Measurements from ENCODE around the gene TRIB2. TPM values are rescaled to one million over a fixed set of nuclear protein-coding genes. Genes with fewer than 3 reads are reported as not detected.

Gene TRIB2
- 103 TPM for polyA plus RNA-seq (2013, experiment 1 of 4)
- 114 TPM for polyA plus RNA-seq (2013, experiment 2 of 4)
- polyA plus RNA-seq (2013, experiment 3 of 4), result 95.1 TPM
- 105 TPM for polyA plus RNA-seq (2013, experiment 4 of 4)

DNA sequence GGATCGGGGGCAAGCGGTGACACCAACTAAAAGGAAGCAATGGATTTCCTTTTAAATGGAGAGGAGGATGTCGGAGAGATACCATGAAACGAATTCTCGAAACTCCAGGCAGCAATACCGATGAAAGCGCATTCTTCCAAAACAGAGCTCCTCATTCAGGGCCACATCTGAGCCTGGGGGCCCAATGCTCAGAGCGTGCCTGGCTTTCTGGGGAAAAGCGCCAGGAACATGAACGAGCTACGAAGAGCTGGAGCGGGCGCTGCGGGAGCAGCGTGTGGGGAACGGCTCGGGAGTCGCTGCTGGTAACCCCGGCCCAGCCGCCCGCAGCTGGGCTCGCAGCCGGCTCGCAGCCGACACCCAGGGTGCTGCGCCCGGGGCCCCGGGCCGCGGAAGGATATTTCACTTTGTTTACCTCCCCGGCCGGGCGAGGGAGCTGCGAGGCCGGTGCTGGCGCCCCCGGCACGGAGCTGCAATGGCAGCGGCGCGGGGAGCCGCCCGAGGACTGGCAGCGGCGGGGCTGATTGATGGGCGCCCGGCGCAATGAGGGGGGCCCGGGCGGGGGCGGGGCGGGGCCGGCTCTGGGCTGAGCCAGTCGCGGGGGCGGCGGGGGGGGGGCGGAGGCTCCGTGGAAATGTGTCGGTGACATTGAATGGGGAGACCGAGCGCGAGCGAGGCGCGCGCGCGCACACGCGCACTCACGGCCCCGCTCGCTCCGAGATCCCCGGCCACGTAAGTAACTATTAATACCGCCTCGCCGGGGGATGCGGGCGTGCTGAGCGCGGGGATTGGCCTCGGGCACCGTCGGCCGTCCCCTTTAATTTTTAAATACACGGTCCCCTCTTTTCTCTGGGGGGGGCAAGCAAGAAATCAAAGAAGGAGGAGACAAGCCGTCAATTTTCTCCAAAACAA, at the start of gene TRIB2:
TSS of gene TRIB2 (plus strand) at position 655 of the 909 bp plus-strand sequence. CDS start 1,372 bp downstream, outside the sequence.
- 1% methylated on average over 89 to 90 of the region's 90 CpGs for WGBS, 2 experiments
- no peaks in the 10 kb centered on the region for H3K36me3 ChIP-seq (ENCODE audit: control insufficient read depth, insufficient read depth, low read length)
- peak within 1 kb of the TSS; percentile 88 for H3K4me3 ChIP-seq (ENCODE audit: insufficient read depth, low read depth, low read length)

DNA sequence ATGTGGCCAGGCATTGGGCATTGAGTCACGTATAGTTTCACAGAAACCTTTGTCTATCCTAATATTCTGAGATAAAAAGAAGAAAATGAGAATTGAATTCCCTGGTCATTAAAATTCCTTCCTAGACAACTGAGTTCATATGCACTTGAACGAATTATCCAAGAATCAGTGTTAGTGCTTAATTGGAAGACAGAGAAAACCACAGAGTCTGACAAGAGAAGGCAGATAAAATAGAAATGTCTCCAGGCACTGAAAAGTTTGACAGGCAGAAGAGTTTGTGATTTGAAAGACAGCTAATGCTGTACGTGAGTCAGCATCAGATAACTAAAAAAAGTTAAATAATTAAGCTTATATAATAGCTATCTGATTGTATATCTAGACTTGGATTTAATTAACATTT, 47.7 kb upstream of the TRIB2 start:
- Histone ChIP-seq H3K9me3 (ENCODE audit: control insufficient read depth, low read length) (no peaks in the 10 kb centered on the region), H3K27me3 (ENCODE audit: control insufficient read depth, insufficient read depth, low read length, poor library complexity, severe bottlenecking) (no peaks in the 10 kb centered on the region), H3K27ac (ENCODE audit: insufficient read depth, low read depth, low read length, poor library complexity, severe bottlenecking) (no peak overlapping the region), H3K4me3 (ENCODE audit: insufficient read depth, low read depth, low read length) (no peak overlapping the region), H3K4me1 (ENCODE audit: control insufficient read depth, insufficient read depth, low read length) (no peaks in the 10 kb centered on the region), H3K36me3 (ENCODE audit: control insufficient read depth, insufficient read depth, low read length) (no peaks in the 10 kb centered on the region)
- WGBS, 2 experiments, result 96 to 100% methylated on average over 1 to 2 of the region's 3 CpGs

More for the DNA sequence above, at the start of gene TRIB2:
- Histone ChIP-seq H3K4me1 (ENCODE audit: control insufficient read depth, insufficient read depth, low read length) (peaks cover 13% of the 10 kb centered on the region), H3K9me3 (ENCODE audit: control insufficient read depth, low read length) (no peaks in the 10 kb centered on the region), H3K27ac (ENCODE audit: insufficient read depth, low read depth, low read length, poor library complexity, severe bottlenecking) (peak within 1 kb of the TSS; percentile 87), H3K27me3 (ENCODE audit: control insufficient read depth, insufficient read depth, low read length, poor library complexity, severe bottlenecking) (no peaks in the 10 kb centered on the region)

DNA sequence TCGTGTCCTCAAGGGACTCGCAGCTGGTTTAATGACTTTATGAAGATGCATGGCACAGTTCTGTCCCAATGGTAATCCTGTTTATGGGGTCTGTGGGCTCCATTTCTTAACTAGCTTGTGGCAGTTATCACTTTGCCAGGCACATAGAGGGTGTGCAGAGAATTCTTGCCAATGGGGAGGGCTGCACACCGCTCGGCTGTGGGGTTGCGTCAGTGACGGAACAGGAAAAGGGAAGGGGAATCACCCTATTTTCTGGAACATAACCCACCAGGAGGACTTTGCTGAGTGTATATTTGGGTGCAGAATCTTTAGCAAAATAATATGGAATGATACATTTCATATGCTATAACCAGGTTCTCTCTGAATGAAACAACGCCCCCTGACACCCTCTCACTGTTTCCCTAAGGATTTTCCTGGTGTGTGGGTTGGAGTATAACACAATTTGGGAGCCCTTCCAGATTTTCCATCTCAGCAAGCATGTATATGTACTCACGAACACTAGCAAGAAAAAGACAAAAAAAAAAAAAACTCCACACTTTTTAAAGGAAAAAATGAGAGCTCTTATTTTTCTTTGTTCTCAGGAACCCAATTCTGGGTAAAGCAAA, 43.9 kb upstream of the TRIB2 start:
- no peaks in the 10 kb centered on the region for H3K9me3 ChIP-seq (ENCODE audit: control insufficient read depth, low read length)
- no peaks in the 10 kb centered on the region for H3K36me3 ChIP-seq (ENCODE audit: control insufficient read depth, insufficient read depth, low read length)
- no peaks in the 10 kb centered on the region for H3K27me3 ChIP-seq (ENCODE audit: control insufficient read depth, insufficient read depth, low read length, poor library complexity, severe bottlenecking)
- no peak overlapping the region for H3K4me3 ChIP-seq (ENCODE audit: insufficient read depth, low read depth, low read length)
- no peaks in the 10 kb centered on the region for H3K4me1 ChIP-seq (ENCODE audit: control insufficient read depth, insufficient read depth, low read length)
- 91 to 95% methylated on average over 7 to 8 of the region's 8 CpGs for WGBS, 2 experiments
- H3K27ac ChIP-seq (ENCODE audit: insufficient read depth, low read depth, low read length, poor library complexity, severe bottlenecking), result no peak overlapping the region

DNA sequence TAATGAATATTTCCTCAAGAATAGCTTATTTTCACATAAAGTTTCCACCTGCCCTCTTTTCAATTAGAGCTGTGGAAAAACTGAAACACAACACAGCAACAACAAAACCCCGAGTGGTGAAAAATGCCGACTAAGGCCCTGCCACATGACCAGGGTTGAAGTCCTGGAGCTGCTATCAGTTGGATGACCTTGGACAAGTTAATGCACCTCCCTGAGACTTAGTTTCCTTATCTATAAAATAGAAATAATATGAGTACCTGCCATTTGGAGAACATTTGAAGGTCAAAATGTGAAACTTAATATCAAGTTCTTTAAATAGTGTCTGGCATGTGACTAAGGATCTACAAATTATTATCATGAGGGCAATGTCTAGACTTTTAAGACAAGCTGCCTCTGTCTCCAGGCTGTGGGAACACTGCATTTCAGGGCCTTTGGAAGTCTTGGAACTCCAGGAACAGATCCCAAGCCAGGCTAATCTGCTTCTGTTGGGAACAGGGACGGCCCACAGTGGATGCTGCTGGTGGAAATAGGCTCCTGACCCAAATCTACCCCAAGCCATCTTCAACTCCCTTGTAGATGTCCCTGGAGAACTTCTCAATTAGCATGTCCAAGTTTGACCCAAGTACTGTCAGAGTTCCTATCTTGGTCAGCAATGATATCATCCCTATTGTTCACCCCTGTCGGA, 42.0 kb upstream of the TRIB2 start:
- Histone ChIP-seq H3K27ac (ENCODE audit: insufficient read depth, low read depth, low read length, poor library complexity, severe bottlenecking) (no peak overlapping the region), H3K36me3 (ENCODE audit: control insufficient read depth, insufficient read depth, low read length) (no peaks in the 10 kb centered on the region), H3K4me1 (ENCODE audit: control insufficient read depth, insufficient read depth, low read length) (no peaks in the 10 kb centered on the region), H3K9me3 (ENCODE audit: control insufficient read depth, low read length) (no peaks in the 10 kb centered on the region), H3K27me3 (ENCODE audit: control insufficient read depth, insufficient read depth, low read length, poor library complexity, severe bottlenecking) (no peaks in the 10 kb centered on the region), H3K4me3 (ENCODE audit: insufficient read depth, low read depth, low read length) (no peak overlapping the region)
- 89 to 94% methylated on average over 4 of the region's 4 CpGs for WGBS, 2 experiments

DNA sequence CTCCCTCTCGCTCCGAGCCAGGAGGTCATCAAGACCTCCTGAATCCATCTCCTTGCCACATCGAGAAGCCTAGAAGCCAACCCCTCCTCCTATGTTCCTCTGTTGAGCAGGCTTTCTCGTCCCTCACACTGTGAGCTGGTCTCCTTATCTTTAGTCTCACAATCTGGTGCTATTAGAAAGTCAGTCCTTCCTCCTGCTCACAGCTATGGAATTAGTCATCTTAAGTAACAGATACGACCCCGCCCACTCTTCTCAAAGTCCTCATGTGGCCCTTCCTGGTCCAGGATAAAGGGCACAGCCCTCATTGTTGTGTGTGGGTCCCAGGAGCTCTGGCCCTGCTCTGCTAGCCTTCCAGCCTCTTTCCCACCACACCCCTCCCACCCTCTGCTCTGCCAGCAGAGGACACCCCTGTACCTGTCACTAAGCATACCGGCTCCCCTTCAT, 41.4 kb upstream of the TRIB2 start:
- Histone ChIP-seq H3K27ac (ENCODE audit: insufficient read depth, low read depth, low read length, poor library complexity, severe bottlenecking) (no peak overlapping the region), H3K27me3 (ENCODE audit: control insufficient read depth, insufficient read depth, low read length, poor library complexity, severe bottlenecking) (no peaks in the 10 kb centered on the region), H3K36me3 (ENCODE audit: control insufficient read depth, insufficient read depth, low read length) (no peaks in the 10 kb centered on the region), H3K4me3 (ENCODE audit: insufficient read depth, low read depth, low read length) (no peak overlapping the region), H3K9me3 (ENCODE audit: control insufficient read depth, low read length) (no peaks in the 10 kb centered on the region), H3K4me1 (ENCODE audit: control insufficient read depth, insufficient read depth, low read length) (no peaks in the 10 kb centered on the region)
- WGBS, 2 experiments, result 91 to 95% methylated on average over 7 of the region's 7 CpGs

DNA sequence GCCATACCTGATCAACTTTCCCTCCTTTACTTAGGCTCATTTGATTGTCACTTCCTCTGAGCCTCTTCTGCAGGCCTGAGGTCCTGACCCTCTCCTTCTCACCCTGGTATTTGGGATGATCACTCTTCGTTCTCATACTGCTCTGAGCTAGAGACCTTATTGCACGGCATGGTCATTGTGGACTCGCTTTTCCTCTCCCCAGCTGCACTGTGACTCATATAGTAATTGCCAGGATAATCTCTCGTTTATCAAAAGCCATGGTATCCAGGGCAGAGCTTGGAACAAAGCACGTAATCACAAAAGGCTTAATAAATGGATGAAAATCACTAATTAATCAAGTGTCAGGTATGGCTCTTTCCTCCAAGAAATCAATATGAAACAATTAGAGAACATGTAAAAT, 40.9 kb upstream of the TRIB2 start:
- WGBS, 2 experiments, result 90 to 93% methylated on average over 5 of the region's 5 CpGs
- no peak overlapping the region for H3K27ac ChIP-seq (ENCODE audit: insufficient read depth, low read depth, low read length, poor library complexity, severe bottlenecking)

DNA sequence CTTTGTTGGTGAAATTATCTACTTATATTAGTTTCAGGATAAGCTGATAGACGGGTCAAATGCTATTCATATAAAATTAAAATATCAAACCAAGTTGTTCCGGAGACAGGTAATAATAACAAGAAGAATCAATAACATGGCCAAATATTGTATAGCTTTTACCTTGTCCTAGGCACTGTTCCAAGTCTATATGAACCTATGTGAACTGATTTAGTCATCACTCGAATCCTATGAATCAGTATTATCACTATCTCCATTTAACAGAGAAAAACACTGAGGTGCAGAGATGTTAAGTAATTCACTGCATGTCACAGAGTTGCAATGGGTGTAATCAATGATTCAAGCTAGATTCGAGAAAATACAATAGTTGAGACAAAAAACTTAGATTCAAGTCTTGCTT, 40.0 kb upstream of the TRIB2 start:
- H3K9me3 ChIP-seq (ENCODE audit: control insufficient read depth, low read length), result no peaks in the 10 kb centered on the region
- no peaks in the 10 kb centered on the region for H3K36me3 ChIP-seq (ENCODE audit: control insufficient read depth, insufficient read depth, low read length)
- 91 to 97% methylated on average over 3 to 4 of the region's 4 CpGs for WGBS, 2 experiments
- H3K4me1 ChIP-seq (ENCODE audit: control insufficient read depth, insufficient read depth, low read length), result no peaks in the 10 kb centered on the region
- H3K4me3 ChIP-seq (ENCODE audit: insufficient read depth, low read depth, low read length), result no peak overlapping the region
- no peaks in the 10 kb centered on the region for H3K27me3 ChIP-seq (ENCODE audit: control insufficient read depth, insufficient read depth, low read length, poor library complexity, severe bottlenecking)
- no peak overlapping the region for H3K27ac ChIP-seq (ENCODE audit: insufficient read depth, low read depth, low read length, poor library complexity, severe bottlenecking)

More for the DNA sequence above, 40.9 kb upstream of the TRIB2 start:
- no peaks in the 10 kb centered on the region for H3K36me3 ChIP-seq (ENCODE audit: control insufficient read depth, insufficient read depth, low read length)
- H3K9me3 ChIP-seq (ENCODE audit: control insufficient read depth, low read length), result no peaks in the 10 kb centered on the region
- H3K4me1 ChIP-seq (ENCODE audit: control insufficient read depth, insufficient read depth, low read length), result no peaks in the 10 kb centered on the region
- H3K4me3 ChIP-seq (ENCODE audit: insufficient read depth, low read depth, low read length), result no peak overlapping the region
- H3K27me3 ChIP-seq (ENCODE audit: control insufficient read depth, insufficient read depth, low read length, poor library complexity, severe bottlenecking), result no peaks in the 10 kb centered on the region

DNA sequence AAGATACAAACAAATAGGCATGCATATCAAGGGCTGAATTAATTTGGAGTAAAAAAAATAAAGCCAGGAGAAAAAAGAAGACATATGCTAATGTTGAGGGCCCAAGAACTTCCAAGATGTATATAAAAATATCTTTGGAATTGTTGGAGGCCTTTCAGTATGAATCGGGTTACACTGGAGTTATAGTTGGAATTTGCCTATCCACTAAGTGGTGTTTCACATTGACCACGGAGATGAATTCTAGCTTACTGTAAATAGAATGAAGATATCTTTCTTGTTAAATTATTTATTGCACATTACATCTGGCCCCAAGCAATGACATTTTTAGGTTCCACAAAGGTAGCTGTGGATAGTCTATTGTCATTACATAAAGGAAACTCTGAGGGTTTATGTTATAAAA, 38.5 kb upstream of the TRIB2 start:
- Histone ChIP-seq H3K9me3 (ENCODE audit: control insufficient read depth, low read length) (no peaks in the 10 kb centered on the region), H3K4me1 (ENCODE audit: control insufficient read depth, insufficient read depth, low read length) (peaks cover 6% of the 10 kb centered on the region), H3K27me3 (ENCODE audit: control insufficient read depth, insufficient read depth, low read length, poor library complexity, severe bottlenecking) (no peaks in the 10 kb centered on the region), H3K4me3 (ENCODE audit: insufficient read depth, low read depth, low read length) (no peak overlapping the region), H3K36me3 (ENCODE audit: control insufficient read depth, insufficient read depth, low read length) (no peaks in the 10 kb centered on the region), H3K27ac (ENCODE audit: insufficient read depth, low read depth, low read length, poor library complexity, severe bottlenecking) (no peak overlapping the region)
- WGBS, 2 experiments, result 96 to 100% methylated on average over 2 of the region's 2 CpGs

DNA sequence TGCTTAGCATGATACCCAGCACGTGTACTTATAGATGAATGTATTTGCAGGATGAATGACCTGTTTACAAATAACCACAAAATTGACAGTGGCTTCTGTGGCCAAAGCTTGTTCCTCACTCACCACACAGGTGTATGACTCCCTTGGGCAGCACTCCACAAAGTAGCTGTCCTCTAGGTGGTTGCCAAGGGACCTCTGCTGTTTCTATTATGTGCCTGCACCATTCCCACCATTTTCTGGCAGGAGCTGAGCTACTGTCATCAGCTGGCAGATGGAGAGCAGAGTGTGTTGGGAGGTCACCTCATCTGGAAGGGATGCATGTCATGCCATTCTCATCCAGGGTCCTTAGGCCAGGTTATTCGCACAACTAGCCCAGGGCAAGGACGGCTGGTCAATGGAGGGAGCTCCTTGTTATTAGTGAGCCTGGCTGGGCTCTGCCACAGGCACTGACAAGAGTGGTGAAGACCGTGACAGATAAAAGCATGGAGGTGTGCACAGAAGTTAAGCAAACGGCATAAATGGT, 37.1 kb upstream of the TRIB2 start:
- Histone ChIP-seq H3K4me1 (ENCODE audit: control insufficient read depth, insufficient read depth, low read length) (peaks cover 6% of the 10 kb centered on the region), H3K4me3 (ENCODE audit: insufficient read depth, low read depth, low read length) (no peak overlapping the region), H3K36me3 (ENCODE audit: control insufficient read depth, insufficient read depth, low read length) (no peaks in the 10 kb centered on the region), H3K27me3 (ENCODE audit: control insufficient read depth, insufficient read depth, low read length, poor library complexity, severe bottlenecking) (no peaks in the 10 kb centered on the region), H3K9me3 (ENCODE audit: control insufficient read depth, low read length) (no peaks in the 10 kb centered on the region), H3K27ac (ENCODE audit: insufficient read depth, low read depth, low read length, poor library complexity, severe bottlenecking) (no peak overlapping the region)
- 93 to 94% methylated on average over 4 to 5 of the region's 5 CpGs for WGBS, 2 experiments

Measured in ectodermal cell (in vitro differentiated cells).